ENCODE measurements around the gene BRI3BP.

Gene BRI3BP

DNA sequence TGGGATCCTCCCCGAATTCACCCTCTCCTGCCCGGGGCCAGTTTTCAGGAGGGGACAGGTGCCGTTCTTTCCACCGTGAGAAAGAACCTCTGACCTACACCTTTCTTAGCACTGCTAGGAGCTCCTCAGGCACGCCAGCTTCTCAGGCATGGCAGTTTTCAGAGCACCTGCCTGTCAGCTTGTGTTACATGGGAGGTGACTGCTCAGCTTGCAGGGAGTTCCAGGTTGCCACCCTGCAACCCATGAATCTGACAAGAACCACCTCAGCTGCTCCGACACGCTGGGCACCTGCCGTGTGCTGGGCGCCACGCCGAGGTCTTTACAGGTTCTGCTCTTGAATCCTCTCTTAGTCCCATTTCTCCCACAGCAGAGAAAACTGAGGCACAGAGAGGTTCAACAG lies 12.9 kb downstream of the BRI3BP start:
- Histone ChIP-seq H3K9ac (ENCODE audit: low read depth, low read length) (no peak overlapping the region), H3K4me1 (ENCODE audit: control insufficient read depth, insufficient read depth, low read length) (no peaks in the 10 kb centered on the region), H3K27me3 (ENCODE audit: control insufficient read depth, insufficient read depth, low read length) (no peaks in the 10 kb centered on the region), H3K9me3 (ENCODE audit: control insufficient read depth, insufficient read depth, low read length) (no peaks in the 10 kb centered on the region), H3K4me3 (ENCODE audit: low read depth, low read length) (no peak overlapping the region), H3K36me3 (ENCODE audit: control insufficient read depth, insufficient read depth, low read length) (no peaks in the 10 kb centered on the region)

DNA sequence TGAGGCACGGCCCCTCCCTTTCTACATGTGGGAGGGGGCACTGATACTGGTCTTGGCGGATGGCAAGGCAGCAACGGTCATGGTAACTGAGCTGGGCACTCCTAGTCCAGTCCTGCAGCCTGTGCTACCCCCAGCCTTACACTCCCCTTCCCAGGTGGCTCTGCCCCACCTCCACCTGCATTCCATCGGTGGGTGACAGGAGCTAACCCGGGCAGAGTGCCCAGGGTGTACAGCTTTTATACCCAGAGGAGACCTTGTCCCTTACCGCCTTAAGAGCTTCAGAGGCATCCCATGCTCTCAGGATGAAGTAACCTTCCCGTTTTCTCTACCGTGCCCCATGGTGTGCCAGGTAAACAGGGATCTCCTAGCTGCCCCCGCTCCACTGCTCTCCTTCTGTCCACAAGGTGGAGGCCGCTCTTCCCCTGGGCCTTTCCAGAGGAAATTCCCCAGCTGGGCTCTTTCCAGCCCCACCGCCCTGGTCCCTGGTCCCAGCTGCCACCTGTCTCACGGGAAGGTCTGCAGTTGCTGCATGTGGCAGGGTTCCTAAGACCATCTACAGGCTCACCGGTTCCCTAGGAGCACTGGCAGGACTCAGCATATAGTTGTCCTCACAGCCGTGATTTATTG lies 20.5 kb downstream of the BRI3BP start:
- Histone ChIP-seq H3K9ac (ENCODE audit: low read depth, low read length) (no peak overlapping the region), H3K4me1 (ENCODE audit: control insufficient read depth, insufficient read depth, low read length) (no peaks in the 10 kb centered on the region), H3K27me3 (ENCODE audit: control insufficient read depth, insufficient read depth, low read length) (no peaks in the 10 kb centered on the region), H3K4me3 (ENCODE audit: low read depth, low read length) (no peak overlapping the region), H3K36me3 (ENCODE audit: control insufficient read depth, insufficient read depth, low read length) (peaks cover 6% of the 10 kb centered on the region), H3K9me3 (ENCODE audit: control insufficient read depth, insufficient read depth, low read length) (no peaks in the 10 kb centered on the region)

DNA sequence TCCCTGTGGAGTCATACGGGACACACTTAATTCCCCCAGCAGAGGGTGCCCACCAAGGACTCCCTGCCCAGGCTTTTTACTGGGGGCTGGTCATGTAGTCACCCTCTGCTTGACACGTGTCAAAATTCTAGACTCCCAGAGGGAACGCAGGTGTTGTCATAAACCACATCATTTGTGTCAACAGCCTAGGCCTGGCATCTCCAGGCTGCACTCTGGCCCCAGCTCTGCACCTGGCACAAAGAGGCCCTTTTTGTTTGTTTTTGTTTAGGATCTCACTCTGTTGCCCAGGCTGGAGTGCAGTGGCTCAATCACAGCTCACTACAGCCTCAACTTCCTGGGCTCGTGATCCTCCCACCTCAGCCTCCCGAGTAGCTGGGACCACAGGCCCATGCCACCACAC lies 21.1 kb downstream of the BRI3BP start:
- Histone ChIP-seq H3K9ac (ENCODE audit: low read depth, low read length) (no peak overlapping the region), H3K27me3 (ENCODE audit: control insufficient read depth, insufficient read depth, low read length) (no peaks in the 10 kb centered on the region), H3K36me3 (ENCODE audit: control insufficient read depth, insufficient read depth, low read length) (peaks cover 6% of the 10 kb centered on the region), H3K9me3 (ENCODE audit: control insufficient read depth, insufficient read depth, low read length) (no peaks in the 10 kb centered on the region), H3K4me3 (ENCODE audit: low read depth, low read length) (no peak overlapping the region), H3K4me1 (ENCODE audit: control insufficient read depth, insufficient read depth, low read length) (no peaks in the 10 kb centered on the region)

DNA sequence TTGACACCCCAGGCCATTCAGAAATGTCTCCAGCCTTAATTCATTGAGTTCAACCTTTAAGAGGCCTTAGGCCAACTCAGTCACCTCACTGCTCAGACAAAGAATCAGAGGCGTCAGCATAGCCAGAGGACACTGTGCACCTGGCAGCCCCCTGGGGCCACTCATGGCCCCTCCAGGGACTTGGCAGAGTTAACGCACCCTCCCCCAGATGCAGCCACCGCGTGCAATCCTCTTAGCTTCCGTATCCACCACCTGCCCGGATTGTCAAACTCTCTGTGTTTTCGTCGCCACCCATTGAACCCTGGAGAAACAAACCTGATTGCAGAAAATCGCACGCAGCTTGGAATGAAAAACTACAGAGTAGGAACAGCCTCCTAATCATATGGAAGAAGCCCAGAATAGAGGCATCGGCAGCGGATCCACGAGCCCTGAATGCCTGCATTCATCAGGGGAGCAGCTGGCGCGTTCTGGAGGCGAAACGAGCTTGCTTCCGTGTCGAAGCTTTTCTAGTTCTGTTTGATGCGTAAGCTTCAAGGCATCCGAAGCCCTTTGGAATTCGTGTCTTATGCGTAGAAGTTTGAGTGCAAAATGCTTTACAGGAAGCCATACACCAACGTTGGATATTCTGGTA lies 22.4 kb downstream of the BRI3BP start:
- peaks cover 6% of the 10 kb centered on the region for H3K36me3 ChIP-seq (ENCODE audit: control insufficient read depth, insufficient read depth, low read length)
- no peaks in the 10 kb centered on the region for H3K27me3 ChIP-seq (ENCODE audit: control insufficient read depth, insufficient read depth, low read length)
- no peak overlapping the region for H3K9ac ChIP-seq (ENCODE audit: low read depth, low read length)
- no peak overlapping the region for H3K4me3 ChIP-seq (ENCODE audit: low read depth, low read length)
- H3K4me1 ChIP-seq (ENCODE audit: control insufficient read depth, insufficient read depth, low read length): no peaks in the 10 kb centered on the region
- H3K9me3 ChIP-seq (ENCODE audit: control insufficient read depth, insufficient read depth, low read length): no peaks in the 10 kb centered on the region

DNA sequence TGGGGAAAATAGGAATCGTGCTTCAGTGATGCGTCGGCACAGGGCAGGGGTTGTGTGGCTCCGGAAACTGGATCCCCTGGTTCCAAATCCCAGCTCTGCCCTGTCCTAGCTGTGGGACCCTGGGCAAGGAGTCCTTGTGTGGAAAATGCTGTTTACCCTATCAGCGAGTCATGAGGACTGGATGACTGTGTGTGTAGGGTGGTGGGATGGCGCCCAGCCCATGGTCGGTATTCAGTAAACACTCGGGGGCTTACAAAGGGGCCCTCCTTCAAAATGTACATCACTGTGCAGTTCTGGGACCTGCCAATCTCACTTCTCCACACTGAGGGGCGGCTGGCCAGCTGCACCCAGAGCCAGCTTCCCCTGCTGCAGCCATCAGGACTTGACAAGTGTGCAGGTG lies 24.4 kb downstream of the BRI3BP start:
- peaks cover 6% of the 10 kb centered on the region for H3K36me3 ChIP-seq (ENCODE audit: control insufficient read depth, insufficient read depth, low read length)
- H3K4me1 ChIP-seq (ENCODE audit: control insufficient read depth, insufficient read depth, low read length): no peaks in the 10 kb centered on the region
- H3K27me3 ChIP-seq (ENCODE audit: control insufficient read depth, insufficient read depth, low read length): no peaks in the 10 kb centered on the region
- H3K9ac ChIP-seq (ENCODE audit: low read depth, low read length): no peak overlapping the region
- H3K9me3 ChIP-seq (ENCODE audit: control insufficient read depth, insufficient read depth, low read length): no peaks in the 10 kb centered on the region
- H3K4me3 ChIP-seq (ENCODE audit: low read depth, low read length): no peak overlapping the region

DNA sequence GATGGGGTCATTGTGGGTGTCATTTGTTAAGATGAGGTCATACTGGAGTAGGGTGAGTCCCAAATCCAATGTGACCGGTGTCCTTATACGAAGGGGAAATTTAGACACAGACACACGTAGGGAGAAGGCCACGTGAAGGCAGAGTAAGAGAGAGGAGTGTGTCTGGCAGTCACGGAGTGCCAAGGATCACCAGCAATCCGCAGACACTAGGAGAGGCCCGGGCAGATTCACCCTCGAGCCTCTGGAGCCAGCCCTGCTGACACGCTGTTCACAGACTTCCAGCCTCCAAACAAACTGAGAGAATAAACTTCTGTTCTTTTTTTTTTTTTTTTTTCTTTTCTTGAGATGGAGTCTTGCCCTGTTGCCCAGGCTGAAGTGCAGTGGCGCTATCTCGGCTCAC lies 24.9 kb downstream of the BRI3BP start:
- Histone ChIP-seq H3K9me3 (ENCODE audit: control insufficient read depth, insufficient read depth, low read length) (no peaks in the 10 kb centered on the region), H3K9ac (ENCODE audit: low read depth, low read length) (no peak overlapping the region), H3K27me3 (ENCODE audit: control insufficient read depth, insufficient read depth, low read length) (no peaks in the 10 kb centered on the region), H3K36me3 (ENCODE audit: control insufficient read depth, insufficient read depth, low read length) (peaks cover 10% of the 10 kb centered on the region), H3K4me3 (ENCODE audit: low read depth, low read length) (no peak overlapping the region), H3K4me1 (ENCODE audit: control insufficient read depth, insufficient read depth, low read length) (no peaks in the 10 kb centered on the region)

DNA sequence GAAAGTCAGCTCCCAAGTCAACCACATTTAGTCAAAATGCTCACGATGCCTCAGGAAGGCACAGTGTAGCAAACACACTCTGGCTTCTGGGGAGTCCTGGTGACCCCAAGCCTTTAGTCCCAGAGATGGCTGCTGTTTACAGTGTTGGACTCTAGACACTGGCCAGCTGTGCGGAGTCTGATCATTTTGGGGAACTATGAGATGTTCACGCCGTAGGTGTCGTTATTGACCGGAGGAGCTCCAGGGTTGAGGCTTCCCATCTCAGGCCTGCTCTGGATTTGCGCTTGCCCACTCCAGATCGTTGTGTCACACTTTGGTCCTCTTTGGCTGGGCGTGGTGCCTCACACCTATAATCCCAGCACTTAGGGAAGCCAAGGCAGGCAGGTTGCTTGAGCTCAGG lies 27.7 kb downstream of the BRI3BP start:
- Histone ChIP-seq H3K9me3 (ENCODE audit: control insufficient read depth, insufficient read depth, low read length) (no peaks in the 10 kb centered on the region), H3K4me3 (ENCODE audit: low read depth, low read length) (no peak overlapping the region), H3K36me3 (ENCODE audit: control insufficient read depth, insufficient read depth, low read length) (peaks cover 7% of the 10 kb centered on the region), H3K27me3 (ENCODE audit: control insufficient read depth, insufficient read depth, low read length) (no peaks in the 10 kb centered on the region), H3K4me1 (ENCODE audit: control insufficient read depth, insufficient read depth, low read length) (no peaks in the 10 kb centered on the region), H3K9ac (ENCODE audit: low read depth, low read length) (no peak overlapping the region)

DNA sequence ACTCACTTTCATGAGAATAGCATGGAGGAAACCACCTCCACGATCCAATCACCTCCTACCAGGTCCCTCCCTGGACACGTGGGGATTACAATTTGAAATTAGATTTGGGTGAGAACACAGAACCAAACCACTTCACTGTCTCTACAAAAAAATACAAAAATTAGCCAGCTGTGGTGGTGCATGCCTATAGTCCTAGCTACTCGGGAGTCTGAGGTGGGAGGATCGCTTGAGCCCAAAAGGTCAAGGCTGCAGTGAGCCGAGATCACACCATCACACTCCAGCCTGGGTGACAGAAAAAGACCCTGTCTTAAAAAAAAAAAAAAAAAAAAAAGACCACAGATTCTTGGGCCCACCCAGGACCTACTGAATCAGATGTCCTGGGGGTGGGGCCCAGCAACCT lies 28.3 kb downstream of the BRI3BP start:
- no peaks in the 10 kb centered on the region for H3K9me3 ChIP-seq (ENCODE audit: control insufficient read depth, insufficient read depth, low read length)
- no peaks in the 10 kb centered on the region for H3K27me3 ChIP-seq (ENCODE audit: control insufficient read depth, insufficient read depth, low read length)
- no peak overlapping the region for H3K4me3 ChIP-seq (ENCODE audit: low read depth, low read length)
- peaks cover 7% of the 10 kb centered on the region for H3K36me3 ChIP-seq (ENCODE audit: control insufficient read depth, insufficient read depth, low read length)
- no peaks in the 10 kb centered on the region for H3K4me1 ChIP-seq (ENCODE audit: control insufficient read depth, insufficient read depth, low read length)
- no peak overlapping the region for H3K9ac ChIP-seq (ENCODE audit: low read depth, low read length)

DNA sequence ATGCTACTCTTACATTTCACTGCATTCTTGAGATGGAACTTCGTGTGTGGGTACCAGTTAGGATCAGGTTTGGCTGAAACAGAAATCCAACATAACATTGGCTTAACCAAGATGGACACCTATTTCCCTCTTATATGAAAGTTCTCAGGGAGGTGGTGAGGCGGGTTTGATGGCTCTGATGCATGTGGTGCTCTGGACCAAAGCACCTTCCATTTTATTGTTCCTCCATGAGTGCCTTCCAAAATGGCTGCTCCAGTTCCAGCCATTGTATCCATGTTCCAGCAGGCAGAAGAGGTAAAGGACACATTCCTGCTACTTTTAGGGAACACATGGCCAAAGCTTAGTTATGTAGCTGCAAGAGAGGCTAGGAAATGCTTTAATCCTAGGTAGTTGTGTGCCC lies 29.6 kb downstream of the BRI3BP start:
- Histone ChIP-seq H3K36me3 (ENCODE audit: control insufficient read depth, insufficient read depth, low read length) (peaks cover 7% of the 10 kb centered on the region), H3K4me1 (ENCODE audit: control insufficient read depth, insufficient read depth, low read length) (no peaks in the 10 kb centered on the region), H3K4me3 (ENCODE audit: low read depth, low read length) (no peak overlapping the region), H3K9me3 (ENCODE audit: control insufficient read depth, insufficient read depth, low read length) (no peaks in the 10 kb centered on the region), H3K9ac (ENCODE audit: low read depth, low read length) (no peak overlapping the region), H3K27me3 (ENCODE audit: control insufficient read depth, insufficient read depth, low read length) (no peaks in the 10 kb centered on the region)

DNA sequence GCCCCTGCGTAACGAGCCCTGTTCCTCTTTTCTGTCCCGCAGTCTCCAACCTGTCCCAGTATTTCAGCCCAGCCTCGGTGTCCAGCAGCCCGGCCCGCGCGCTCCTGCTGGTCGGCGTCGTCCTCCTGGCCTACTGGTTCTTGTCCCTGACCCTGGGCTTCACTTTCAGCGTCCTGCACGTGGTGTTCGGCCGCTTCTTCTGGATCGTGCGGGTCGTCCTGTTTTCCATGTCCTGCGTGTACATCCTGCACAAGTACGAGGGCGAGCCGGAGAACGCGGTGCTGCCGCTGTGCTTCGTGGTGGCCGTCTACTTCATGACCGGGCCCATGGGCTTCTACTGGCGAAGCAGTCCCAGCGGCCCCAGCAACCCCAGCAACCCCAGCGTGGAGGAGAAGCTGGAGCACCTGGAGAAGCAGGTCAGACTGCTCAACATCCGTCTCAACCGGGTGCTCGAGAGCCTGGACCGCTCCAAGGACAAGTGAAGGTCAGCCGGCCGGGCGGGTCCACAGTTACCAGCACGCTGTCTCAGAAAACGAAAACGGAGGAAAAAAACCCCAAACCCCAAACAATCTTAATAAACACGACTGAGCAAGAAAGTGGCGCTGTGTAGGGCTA lies 31.6 kb downstream of the BRI3BP start:
- no peaks in the 10 kb centered on the region for H3K27me3 ChIP-seq (ENCODE audit: control insufficient read depth, insufficient read depth, low read length)
- peaks cover 7% of the 10 kb centered on the region for H3K36me3 ChIP-seq (ENCODE audit: control insufficient read depth, insufficient read depth, low read length)

DNA sequence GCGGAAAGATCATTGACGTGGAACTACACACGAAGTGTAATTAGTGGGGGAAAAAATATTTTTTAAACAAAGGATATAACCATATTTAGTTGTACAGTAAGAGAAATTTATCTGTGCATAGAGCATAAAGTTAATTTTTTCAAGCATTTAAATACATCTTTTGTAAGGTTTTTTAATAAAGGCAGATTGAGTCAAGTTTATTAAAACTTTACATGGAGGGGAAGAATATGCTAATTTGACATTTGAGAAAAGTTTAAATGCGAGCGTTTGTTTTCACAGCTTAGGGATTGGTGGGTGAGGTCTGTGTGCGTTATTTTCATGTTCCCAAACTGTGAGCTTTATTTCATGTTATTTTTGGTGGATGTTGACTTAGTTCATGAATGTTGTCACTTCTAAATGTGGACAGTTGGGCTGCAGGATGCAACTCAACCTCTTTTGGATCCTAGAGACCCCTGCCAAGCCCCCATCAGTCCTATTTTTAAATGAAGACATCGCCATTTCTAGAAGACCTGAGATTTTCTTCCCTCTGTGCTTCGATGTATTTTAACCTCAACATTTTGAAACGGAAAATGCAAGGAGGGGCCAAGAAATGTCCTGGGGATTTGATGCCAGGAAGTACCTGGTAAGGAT lies 32.3 kb downstream of the BRI3BP start:
- Histone ChIP-seq H3K4me1 (ENCODE audit: control insufficient read depth, insufficient read depth, low read length) (no peaks in the 10 kb centered on the region), H3K36me3 (ENCODE audit: control insufficient read depth, insufficient read depth, low read length) (peaks cover 7% of the 10 kb centered on the region), H3K9me3 (ENCODE audit: control insufficient read depth, insufficient read depth, low read length) (no peaks in the 10 kb centered on the region), H3K4me3 (ENCODE audit: low read depth, low read length) (no peak overlapping the region), H3K27me3 (ENCODE audit: control insufficient read depth, insufficient read depth, low read length) (no peaks in the 10 kb centered on the region), H3K9ac (ENCODE audit: low read depth, low read length) (no peak overlapping the region)

More for the DNA sequence above, 31.6 kb downstream of the BRI3BP start:
- Histone ChIP-seq H3K9me3 (ENCODE audit: control insufficient read depth, insufficient read depth, low read length) (no peaks in the 10 kb centered on the region), H3K4me1 (ENCODE audit: control insufficient read depth, insufficient read depth, low read length) (no peaks in the 10 kb centered on the region), H3K4me3 (ENCODE audit: low read depth, low read length) (no peak overlapping the region), H3K9ac (ENCODE audit: low read depth, low read length) (no peak overlapping the region)

DNA sequence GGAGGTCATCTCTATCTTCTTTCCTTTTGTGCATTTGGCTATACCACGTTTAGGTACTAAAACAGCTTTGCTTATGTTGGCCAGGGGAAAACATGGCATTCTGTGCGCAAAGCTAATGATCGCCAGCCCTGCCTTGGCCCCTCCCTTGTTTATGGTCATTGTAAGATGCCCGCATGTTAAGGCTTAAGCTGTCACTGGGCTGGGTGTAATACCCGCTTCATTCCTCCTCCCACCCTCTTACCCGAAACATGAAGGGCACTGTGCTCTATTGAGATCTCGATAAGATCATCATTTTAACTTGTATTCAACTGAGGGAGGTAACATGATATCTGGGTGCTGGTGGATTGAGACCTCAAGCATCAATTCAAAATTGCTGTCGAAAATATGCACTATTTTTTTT lies 34.7 kb downstream of the BRI3BP start:
- Histone ChIP-seq H3K36me3 (ENCODE audit: control insufficient read depth, insufficient read depth, low read length) (peaks cover 5% of the 10 kb centered on the region), H3K9me3 (ENCODE audit: control insufficient read depth, insufficient read depth, low read length) (no peaks in the 10 kb centered on the region), H3K4me3 (ENCODE audit: low read depth, low read length) (no peak overlapping the region), H3K9ac (ENCODE audit: low read depth, low read length) (no peak overlapping the region), H3K4me1 (ENCODE audit: control insufficient read depth, insufficient read depth, low read length) (no peaks in the 10 kb centered on the region), H3K27me3 (ENCODE audit: control insufficient read depth, insufficient read depth, low read length) (no peaks in the 10 kb centered on the region)

All from iPS-15b (cell line).